ENCODE results near the gene CDHR4.

DNA sequence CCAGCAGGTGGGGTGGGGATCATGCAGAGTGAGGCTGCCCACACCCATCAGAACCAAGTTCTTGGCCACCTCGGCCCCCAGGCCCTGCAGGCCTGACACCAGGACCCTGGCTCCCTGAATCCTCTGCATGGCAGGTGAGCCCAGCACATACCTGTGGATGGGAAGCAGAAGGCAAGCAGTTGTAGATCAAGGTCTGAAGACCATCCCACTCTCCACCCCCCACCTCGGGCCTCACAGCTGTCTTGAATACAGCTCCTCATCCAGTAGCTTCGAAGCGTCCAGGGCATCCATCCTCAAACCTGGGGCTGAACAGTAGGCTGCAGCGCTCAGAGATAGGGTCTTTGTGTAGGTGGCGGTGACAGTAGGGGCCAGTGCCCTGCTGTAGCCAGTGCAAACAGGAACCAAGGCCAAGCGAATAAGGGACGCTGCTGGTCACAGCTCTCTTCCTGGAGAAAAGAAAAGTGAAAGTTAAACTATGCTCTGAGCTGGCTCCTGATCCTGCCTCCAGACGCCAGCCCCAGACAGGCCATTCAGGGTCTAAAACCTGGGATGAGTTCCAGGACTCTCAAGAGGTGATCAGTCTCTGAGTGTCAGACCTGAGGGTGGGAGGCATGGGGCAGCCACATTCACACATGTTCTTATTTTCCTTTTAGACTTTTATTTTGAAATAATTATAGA is 14.0 kb upstream of the CDHR4 start, which contains the start of gene UBA7:
- TF ChIP-seq, protein P1, sequence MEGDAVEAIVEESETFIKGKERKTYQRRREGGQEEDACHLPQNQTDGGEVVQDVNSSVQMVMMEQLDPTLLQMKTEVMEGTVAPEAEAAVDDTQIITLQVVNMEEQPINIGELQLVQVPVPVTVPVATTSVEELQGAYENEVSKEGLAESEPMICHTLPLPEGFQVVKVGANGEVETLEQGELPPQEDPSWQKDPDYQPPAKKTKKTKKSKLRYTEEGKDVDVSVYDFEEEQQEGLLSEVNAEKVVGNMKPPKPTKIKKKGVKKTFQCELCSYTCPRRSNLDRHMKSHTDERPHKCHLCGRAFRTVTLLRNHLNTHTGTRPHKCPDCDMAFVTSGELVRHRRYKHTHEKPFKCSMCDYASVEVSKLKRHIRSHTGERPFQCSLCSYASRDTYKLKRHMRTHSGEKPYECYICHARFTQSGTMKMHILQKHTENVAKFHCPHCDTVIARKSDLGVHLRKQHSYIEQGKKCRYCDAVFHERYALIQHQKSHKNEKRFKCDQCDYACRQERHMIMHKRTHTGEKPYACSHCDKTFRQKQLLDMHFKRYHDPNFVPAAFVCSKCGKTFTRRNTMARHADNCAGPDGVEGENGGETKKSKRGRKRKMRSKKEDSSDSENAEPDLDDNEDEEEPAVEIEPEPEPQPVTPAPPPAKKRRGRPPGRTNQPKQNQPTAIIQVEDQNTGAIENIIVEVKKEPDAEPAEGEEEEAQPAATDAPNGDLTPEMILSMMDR (IDR thresholded peaks at IDR 0.05; ENCODE audit: low read length) = no peak
- no peak for TF ChIP-seq EZH2 (IDR thresholded peaks at IDR 0.05; ENCODE audit: borderline replicate concordance, low read length)
